LHCN-M2 (cell line): Measurements from ENCODE around the gene OR14A16. TPM values are rescaled to one million over a fixed set of nuclear protein-coding genes. Genes with fewer than 3 reads are reported as not detected.

Source experiments
- DNase-seq: peaks from one replicate; pipeline ENCODE4 v3.0.0-alpha.2; 2012; ENCODE audit warnings: low read depth
- polyA plus RNA-seq: library from polyadenylated mRNA; unstranded; fragments of >200 nt; gene quantifications from one replicate; pipeline ENCODE4 v1.2.1, GENCODE V29; 2012; ENCODE audit warnings: missing spikeins
- total RNA-seq: library from RNA; depleted of rRNA; stranded (reverse); fragments of >200 nt; gene quantifications from 2 replicates; pipeline ENCODE4 v1.2.3, GENCODE V29; 2014; rRNA removed

The OR14A16 gene
- total RNA-seq = not detected in 2 replicates
- polyA plus RNA-seq = not detected

- no peak for DNase-seq
Observed at GRCh38 chr1:247824023-247824422, at the start of gene OR14A16. Gene OR14A16 (minus strand): TSS chr1:247824119. CDS start chr1:247815729, 8,390 bp downstream.

- DNase-seq = no peak
Observed at GRCh38 chr1:247865416-247865815, 41.5 kb upstream of the OR14A16 start.

- no peak for DNase-seq
Observed at GRCh38 chr1:247864644-247865043, 40.7 kb upstream of the OR14A16 start.

GRCh38 chr1:247862756-247863155, 38.8 kb upstream of the OR14A16 start:
- no peak for DNase-seq

GRCh38 chr1:247857985-247858619, 34.2 kb upstream of the OR14A16 start:
- no peak for DNase-seq

- DNase-seq = no peak
Observed at GRCh38 chr1:247857069-247857984, 33.4 kb upstream of the OR14A16 start, which contains the start of gene TRIM58. Gene TRIM58 (plus strand): TSS chr1:247857187. CDS start chr1:247857247, 60 bp downstream.

- no peak for DNase-seq
Observed at GRCh38 chr1:247855911-247856310, 32.0 kb upstream of the OR14A16 start.

- DNase-seq = no peak
Observed at GRCh38 chr1:247854899-247855545, 31.1 kb upstream of the OR14A16 start.

GRCh38 chr1:247849616-247850015, 25.7 kb upstream of the OR14A16 start:
- DNase-seq = no peak

GRCh38 chr1:247848346-247848745, 24.4 kb upstream of the OR14A16 start:
- no peak for DNase-seq

- no peak for DNase-seq
Observed at GRCh38 chr1:247845693-247846017, 21.7 kb upstream of the OR14A16 start.

GRCh38 chr1:247845011-247845692, 21.2 kb upstream of the OR14A16 start:
- no peak for DNase-seq

GRCh38 chr1:247843411-247843810, 19.5 kb upstream of the OR14A16 start:
- no peak for DNase-seq

- no peak for DNase-seq
Observed at GRCh38 chr1:247841796-247842195, 17.9 kb upstream of the OR14A16 start, which contains the start of gene OR11L1. Gene OR11L1 (minus strand): TSS chr1:247841896. CDS start chr1:247841896, 0 bp downstream.

GRCh38 chr1:247840818-247841217, 16.9 kb upstream of the OR14A16 start:
- no peak for DNase-seq

- no peak for DNase-seq
Observed at GRCh38 chr1:247833601-247834000, 9.7 kb upstream of the OR14A16 start.

- DNase-seq = no peak
Observed at GRCh38 chr1:247829656-247830055, 5.7 kb upstream of the OR14A16 start.

- DNase-seq = no peak
Observed at GRCh38 chr1:247825362-247825761, 1.4 kb upstream of the OR14A16 start.

GRCh38 chr1:247822060-247822459, 1.9 kb downstream of the OR14A16 start:
- no peak for DNase-seq

- DNase-seq = no peak
Observed at GRCh38 chr1:247812637-247813036, 11.3 kb downstream of the OR14A16 start.

GRCh38 chr1:247797518-247797917, 26.4 kb downstream of the OR14A16 start:
- DNase-seq = no peak

GRCh38 chr1:247769603-247770002, 54.3 kb downstream of the OR14A16 start:
- DNase-seq = no peak
